ENCODE data around the gene NKAIN2.

Gene NKAIN2

GRCh38 chr6:123803504-123804013 lies at the start of gene NKAIN2:
Gene NKAIN2 (plus strand): TSS chr6:123803865.
- no peaks in the 10 kb centered on the region for H3K9me3 Mint-ChIP-seq
- DNase-seq, result no peak
- H3K27me3 Mint-ChIP-seq (ENCODE audit: low read depth, poor library complexity), result peaks cover 50% of the 10 kb centered on the region
- H3K4me1 Mint-ChIP-seq, result peaks cover 6% of the 10 kb centered on the region
- no peak for TF ChIP-seq CTCF (IDR thresholded peaks at IDR 0.05)
- H3K27ac Mint-ChIP-seq, result peak within 1 kb of the TSS; percentile 66
- peak within 1 kb of the TSS; percentile 92 for H3K4me3 Mint-ChIP-seq
- no peaks in the 10 kb centered on the region for H3K36me3 Mint-ChIP-seq (ENCODE audit: low read depth)

DNA sequence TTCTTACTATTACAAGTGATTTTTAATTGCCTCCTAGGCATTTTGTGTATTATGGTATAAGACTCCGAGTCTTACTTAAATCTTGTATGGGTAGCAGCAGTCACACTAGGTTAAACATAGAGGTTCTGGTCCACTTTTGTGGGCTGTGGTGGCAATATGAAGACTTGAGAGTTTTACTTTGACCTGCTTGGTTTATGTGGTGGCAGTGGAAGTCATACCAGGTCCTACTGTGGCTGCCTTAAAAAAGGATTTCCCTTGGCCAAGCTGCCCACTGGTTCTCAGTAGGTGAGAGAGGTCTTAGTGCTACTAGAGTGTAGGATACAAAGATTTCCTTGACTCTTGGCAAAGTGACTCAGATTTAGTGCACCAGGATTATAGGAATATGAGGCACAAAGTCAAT lies 44.2 kb upstream of the NKAIN2 start:
- H3K4me1 Mint-ChIP-seq, result no peaks in the 10 kb centered on the region
- DNase-seq, result no peak
- H3K27ac Mint-ChIP-seq, result no peak overlapping the region
- H3K36me3 Mint-ChIP-seq (ENCODE audit: low read depth), result no peaks in the 10 kb centered on the region
- H3K9me3 Mint-ChIP-seq, result peaks cover 5% of the 10 kb centered on the region
- H3K4me3 Mint-ChIP-seq, result no peak overlapping the region
- no peaks in the 10 kb centered on the region for H3K27me3 Mint-ChIP-seq (ENCODE audit: low read depth, poor library complexity)
- TF ChIP-seq CTCF (IDR thresholded peaks at IDR 0.05), result no peak

GRCh38 chr6:123763904-123764303 lies 39.8 kb upstream of the NKAIN2 start:
- peaks cover 5% of the 10 kb centered on the region for H3K9me3 Mint-ChIP-seq
- no peak for DNase-seq
- H3K4me3 Mint-ChIP-seq, result no peak overlapping the region
- no peaks in the 10 kb centered on the region for H3K4me1 Mint-ChIP-seq
- no peaks in the 10 kb centered on the region for H3K36me3 Mint-ChIP-seq (ENCODE audit: low read depth)
- no peaks in the 10 kb centered on the region for H3K27me3 Mint-ChIP-seq (ENCODE audit: low read depth, poor library complexity)
- no peak for TF ChIP-seq CTCF (IDR thresholded peaks at IDR 0.05)
- H3K27ac Mint-ChIP-seq, result no peak overlapping the region

GRCh38 chr6:123764722-123765121 lies 38.9 kb upstream of the NKAIN2 start:
- H3K36me3 Mint-ChIP-seq (ENCODE audit: low read depth), result no peaks in the 10 kb centered on the region
- H3K27ac Mint-ChIP-seq, result no peak overlapping the region
- H3K4me1 Mint-ChIP-seq, result no peaks in the 10 kb centered on the region
- no peak for DNase-seq
- peaks cover 4% of the 10 kb centered on the region for H3K9me3 Mint-ChIP-seq
- no peak for TF ChIP-seq CTCF (IDR thresholded peaks at IDR 0.05)
- H3K4me3 Mint-ChIP-seq, result no peak overlapping the region
- H3K27me3 Mint-ChIP-seq (ENCODE audit: low read depth, poor library complexity), result no peaks in the 10 kb centered on the region

GRCh38 chr6:123768921-123769320 lies 34.7 kb upstream of the NKAIN2 start:
- TF ChIP-seq CTCF (IDR thresholded peaks at IDR 0.05), result no peak
- Mint-ChIP-seq H3K4me3 (no peak overlapping the region), H3K9me3 (no peaks in the 10 kb centered on the region)

DNA sequence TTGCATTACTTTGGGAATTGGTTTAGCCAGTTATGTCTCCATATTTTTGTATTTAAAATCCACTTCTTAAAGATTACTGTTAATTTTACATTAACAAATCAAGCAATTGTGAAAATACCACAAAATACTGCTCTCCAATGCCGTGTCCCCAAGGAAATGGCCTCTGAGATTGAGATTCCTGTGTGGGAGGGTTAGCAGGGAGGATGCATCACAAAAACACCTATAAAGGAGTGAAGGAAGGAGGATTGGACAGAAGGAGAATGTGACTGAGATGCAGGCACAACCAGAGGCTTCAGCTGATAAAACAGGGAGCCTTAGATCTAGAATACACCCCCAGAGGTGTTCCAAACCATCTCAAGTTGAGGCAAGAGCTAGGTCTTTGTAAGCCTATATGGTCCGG lies 34.2 kb upstream of the NKAIN2 start:
- Mint-ChIP-seq H3K9me3 (no peaks in the 10 kb centered on the region), H3K4me3 (no peak overlapping the region), H3K4me1 (no peaks in the 10 kb centered on the region), H3K36me3 (ENCODE audit: low read depth) (no peaks in the 10 kb centered on the region), H3K27ac (no peak overlapping the region), H3K27me3 (ENCODE audit: low read depth, poor library complexity) (no peaks in the 10 kb centered on the region)
- DNase-seq, result no peak
- TF ChIP-seq CTCF (IDR thresholded peaks at IDR 0.05), result no peak

More at GRCh38 chr6:123768921-123769320, 34.7 kb upstream of the NKAIN2 start:
- Mint-ChIP-seq H3K36me3 (ENCODE audit: low read depth) (no peaks in the 10 kb centered on the region), H3K27me3 (ENCODE audit: low read depth, poor library complexity) (no peaks in the 10 kb centered on the region), H3K4me1 (no peaks in the 10 kb centered on the region), H3K27ac (no peak overlapping the region)
- DNase-seq, result no peak
